ENCODE data around the gene ACER2. TPM values are rescaled to one million over a fixed set of nuclear protein-coding genes. Genes with fewer than 3 reads are reported as not detected.

ACER2 gene
- polyA plus RNA-seq, 1 donor (not counting 4 experiments of a cell fraction or from before 2014, with no cell fraction given): 4.2 TPM

DNA sequence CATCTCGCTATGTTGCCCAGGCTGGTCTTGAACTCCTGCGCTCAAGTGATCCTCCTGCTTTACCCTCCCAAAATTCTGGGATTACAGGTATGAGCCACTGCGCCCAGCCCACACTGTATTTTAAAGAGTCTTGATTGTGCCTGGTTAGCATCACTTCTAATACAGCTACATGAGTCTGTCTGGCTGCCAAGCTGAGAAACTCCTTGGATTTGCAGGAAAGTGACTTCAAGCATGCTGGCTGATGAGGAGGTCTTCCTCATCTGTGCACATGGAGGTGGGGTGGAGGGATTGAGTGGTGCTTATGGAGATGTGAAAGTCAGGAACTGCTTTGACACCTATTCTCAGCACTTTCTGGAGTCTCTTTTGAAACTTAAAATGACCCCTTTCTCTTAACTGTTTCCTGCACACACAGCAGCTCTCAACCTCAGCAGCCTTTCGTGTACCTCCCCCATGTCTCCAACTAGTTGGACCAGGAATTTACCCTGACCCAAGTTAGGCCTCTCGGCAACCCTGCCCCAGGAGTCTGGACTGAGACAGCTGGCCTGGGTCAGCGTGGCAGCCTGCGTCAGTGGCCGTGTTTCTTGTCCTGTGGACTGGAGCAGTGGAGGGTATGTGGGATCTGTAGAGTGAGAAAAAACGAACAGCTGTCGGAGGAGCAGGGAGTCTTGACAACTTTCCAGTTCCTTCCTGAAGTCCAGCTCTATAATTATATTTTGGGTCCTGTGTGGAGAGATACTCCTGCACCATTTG, 72.5 kb downstream of the ACER2 start:
- no peaks in the 10 kb centered on the region for H3K36me3 ChIP-seq (ENCODE audit: control insufficient read depth in 2 of 2, extremely low read depth in 1 of 2, insufficient read depth in 2 of 2, low read length in 2 of 2)
- FAIRE-seq (no peak), DNase-seq (ENCODE audit: low read depth, low spot score) (no peak)
- H3K27ac ChIP-seq (ENCODE audit: control insufficient read depth, insufficient read depth, low read length): no peak overlapping the region
- no peaks in the 10 kb centered on the region for H3K9me3 ChIP-seq (ENCODE audit: control insufficient read depth, low read depth, low read length)
- no peak overlapping the region for H2AFZ ChIP-seq (ENCODE audit: control insufficient read depth, low read length)
- H3K4me3 ChIP-seq (ENCODE audit: control insufficient read depth in 2 of 3, extremely low read depth in 1 of 3, insufficient read depth in 2 of 3, low read depth in 1 of 3, low read length in 3 of 3): no peak overlapping the region
- H3K79me2 ChIP-seq (ENCODE audit: control insufficient read depth, insufficient read depth, low read length): no peaks in the 10 kb centered on the region
- no peak overlapping the region for H3K9ac ChIP-seq (ENCODE audit: control insufficient read depth, extremely low read depth, insufficient read depth, low read length)
- no peak overlapping the region for H3K4me2 ChIP-seq (ENCODE audit: control insufficient read depth, extremely low read depth, insufficient read depth, low read depth, low read length)
- no peaks in the 10 kb centered on the region for H3K9me1 ChIP-seq (ENCODE audit: control insufficient read depth, extremely low read depth, insufficient read depth, low read length)
- no peaks in the 10 kb centered on the region for H4K20me1 ChIP-seq (ENCODE audit: control insufficient read depth, extremely low read depth, insufficient read depth, low read length)
- H3K4me1 ChIP-seq (ENCODE audit: control insufficient read depth, extremely low read depth, insufficient read depth, low read length): no peaks in the 10 kb centered on the region
- no peak for TF ChIP-seq EZH2 (IDR thresholded peaks at IDR 0.05; ENCODE audit: low read length)
- TF ChIP-seq, protein P1, sequence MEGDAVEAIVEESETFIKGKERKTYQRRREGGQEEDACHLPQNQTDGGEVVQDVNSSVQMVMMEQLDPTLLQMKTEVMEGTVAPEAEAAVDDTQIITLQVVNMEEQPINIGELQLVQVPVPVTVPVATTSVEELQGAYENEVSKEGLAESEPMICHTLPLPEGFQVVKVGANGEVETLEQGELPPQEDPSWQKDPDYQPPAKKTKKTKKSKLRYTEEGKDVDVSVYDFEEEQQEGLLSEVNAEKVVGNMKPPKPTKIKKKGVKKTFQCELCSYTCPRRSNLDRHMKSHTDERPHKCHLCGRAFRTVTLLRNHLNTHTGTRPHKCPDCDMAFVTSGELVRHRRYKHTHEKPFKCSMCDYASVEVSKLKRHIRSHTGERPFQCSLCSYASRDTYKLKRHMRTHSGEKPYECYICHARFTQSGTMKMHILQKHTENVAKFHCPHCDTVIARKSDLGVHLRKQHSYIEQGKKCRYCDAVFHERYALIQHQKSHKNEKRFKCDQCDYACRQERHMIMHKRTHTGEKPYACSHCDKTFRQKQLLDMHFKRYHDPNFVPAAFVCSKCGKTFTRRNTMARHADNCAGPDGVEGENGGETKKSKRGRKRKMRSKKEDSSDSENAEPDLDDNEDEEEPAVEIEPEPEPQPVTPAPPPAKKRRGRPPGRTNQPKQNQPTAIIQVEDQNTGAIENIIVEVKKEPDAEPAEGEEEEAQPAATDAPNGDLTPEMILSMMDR (optimal IDR thresholded peaks at IDR 0.05 in 1 of 3, IDR thresholded peaks at IDR 0.05 in 1 of 3, conservative IDR thresholded peaks at IDR 0.05 in 1 of 3; ENCODE audit: extremely low read depth in 1 of 3, insufficient read depth in 2 of 3, low read length in 3 of 3): no peak
- dilution Hi-C loops (cut with MboI; ENCODE audit: extremely low pct_ligation_motif_present, low sequenced_read_pairs): no loop called here
- peaks cover 5% of the 10 kb centered on the region for H3K27me3 ChIP-seq (ENCODE audit: control insufficient read depth, extremely low read depth, insufficient read depth, low read length)

DNA sequence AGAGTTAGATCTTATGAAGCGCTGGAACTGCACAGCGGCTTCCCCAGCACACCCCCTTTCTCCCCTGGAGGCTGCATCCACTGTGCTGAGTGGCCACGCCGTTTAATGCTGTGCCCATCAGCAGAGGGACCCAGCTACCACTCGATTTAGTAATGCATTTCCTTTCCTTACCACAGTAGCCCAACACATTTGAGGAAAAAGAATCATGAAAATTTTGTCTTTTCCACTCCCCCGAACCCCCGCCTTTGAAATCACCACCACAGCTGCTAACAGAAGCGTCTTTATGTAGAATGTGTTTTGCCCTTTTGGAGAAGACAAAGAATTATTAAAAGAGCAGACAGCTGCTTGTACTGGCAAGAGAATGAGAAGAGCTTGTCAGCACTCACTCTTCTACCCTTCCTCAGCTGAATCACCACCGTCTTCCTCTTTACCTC, 73.2 kb downstream of the ACER2 start:
- H3K4me3 ChIP-seq (ENCODE audit: control insufficient read depth in 2 of 3, extremely low read depth in 1 of 3, insufficient read depth in 2 of 3, low read depth in 1 of 3, low read length in 3 of 3): no peak overlapping the region
- TF ChIP-seq, protein P1 (optimal IDR thresholded peaks at IDR 0.05 in 1 of 3, IDR thresholded peaks at IDR 0.05 in 1 of 3, conservative IDR thresholded peaks at IDR 0.05 in 1 of 3; ENCODE audit: extremely low read depth in 1 of 3, insufficient read depth in 2 of 3, low read length in 3 of 3): no peak
- no peak for TF ChIP-seq EZH2 (IDR thresholded peaks at IDR 0.05; ENCODE audit: low read length)
- dilution Hi-C loops (cut with MboI; ENCODE audit: extremely low pct_ligation_motif_present, low sequenced_read_pairs): no loop called here
- H3K27ac ChIP-seq (ENCODE audit: control insufficient read depth, insufficient read depth, low read length): no peak overlapping the region
- H3K9me1 ChIP-seq (ENCODE audit: control insufficient read depth, extremely low read depth, insufficient read depth, low read length): no peaks in the 10 kb centered on the region
- no peak overlapping the region for H3K4me2 ChIP-seq (ENCODE audit: control insufficient read depth, extremely low read depth, insufficient read depth, low read depth, low read length)
- H3K79me2 ChIP-seq (ENCODE audit: control insufficient read depth, insufficient read depth, low read length): no peaks in the 10 kb centered on the region
- no peaks in the 10 kb centered on the region for H3K4me1 ChIP-seq (ENCODE audit: control insufficient read depth, extremely low read depth, insufficient read depth, low read length)
- H3K27me3 ChIP-seq (ENCODE audit: control insufficient read depth, extremely low read depth, insufficient read depth, low read length): peaks cover 5% of the 10 kb centered on the region
- H3K9me3 ChIP-seq (ENCODE audit: control insufficient read depth, low read depth, low read length): no peaks in the 10 kb centered on the region
- DNase-seq (ENCODE audit: low read depth, low spot score) (no peak), FAIRE-seq (no peak)
- no peak overlapping the region for H2AFZ ChIP-seq (ENCODE audit: control insufficient read depth, low read length)
- no peaks in the 10 kb centered on the region for H4K20me1 ChIP-seq (ENCODE audit: control insufficient read depth, extremely low read depth, insufficient read depth, low read length)
- no peaks in the 10 kb centered on the region for H3K36me3 ChIP-seq (ENCODE audit: control insufficient read depth in 2 of 2, extremely low read depth in 1 of 2, insufficient read depth in 2 of 2, low read length in 2 of 2)
- H3K9ac ChIP-seq (ENCODE audit: control insufficient read depth, extremely low read depth, insufficient read depth, low read length): no peak overlapping the region

All from keratinocyte (primary cell).